Activated CD4-positive, alpha-beta T cell treated with anti-CD3 and anti-CD28 coated beads for 48 hours (primary cell): ENCODE results near the gene ARVCF.
"Not testable (repeated sequence)": the region's sequence is repeated elsewhere in the genome, so short reads cannot be mapped to it uniquely, and the experiment has no call there.

ENCODE experiments used
- DNase-seq: peaks from one replicate; pipeline ENCODE4 v3.0.0-alpha.2; 2020

ARVCF gene

GRCh38 chr22:19959043-19959586, 57.5 kb downstream of the ARVCF start:
- DNase-seq, result no peak

DNA sequence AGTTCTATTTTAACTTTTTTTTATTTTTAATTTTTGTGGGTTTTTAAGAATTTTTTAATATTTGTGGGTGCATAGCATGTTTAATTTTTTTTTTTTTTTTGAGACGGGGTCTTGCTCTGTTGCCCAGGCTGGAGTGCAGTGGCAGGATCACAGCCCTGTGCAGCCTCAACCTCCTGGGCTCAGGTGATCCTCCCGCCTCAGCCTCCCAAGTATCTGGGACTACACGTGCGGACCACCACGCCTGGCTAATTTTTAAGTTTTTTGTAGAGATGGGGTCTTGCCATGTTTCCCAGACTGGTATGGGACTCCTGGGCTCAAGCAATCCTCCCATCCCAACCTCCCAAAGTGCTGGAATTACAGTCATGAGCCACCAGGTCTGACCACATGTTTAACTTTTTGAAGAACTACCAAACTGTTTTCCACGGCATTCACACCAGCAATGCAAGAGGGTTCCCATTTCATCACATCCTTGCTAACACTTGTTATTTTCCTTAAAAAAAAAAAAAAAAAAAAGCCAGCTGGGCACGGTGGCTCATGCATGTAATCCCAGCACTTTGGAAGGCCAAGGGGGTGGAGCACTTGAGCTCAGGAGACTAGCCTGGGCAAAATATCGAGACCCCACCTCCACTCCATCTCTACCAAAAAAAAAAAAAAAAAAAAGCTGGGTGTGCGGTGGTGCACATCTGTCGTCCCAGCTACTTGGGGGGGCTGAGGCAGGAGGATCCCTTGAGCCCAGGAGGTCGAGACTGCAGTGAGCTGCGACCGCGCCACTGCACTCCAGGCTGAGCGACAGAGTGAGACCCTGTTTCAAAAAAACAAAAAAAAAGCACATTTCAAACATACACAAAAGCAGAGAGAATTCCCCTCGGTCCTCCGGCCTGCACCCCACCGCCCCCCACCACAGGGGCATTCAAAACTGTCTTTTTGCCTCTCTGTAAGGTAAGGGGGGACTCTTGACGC, 58.3 kb downstream of the ARVCF start:
- no peak for DNase-seq

DNA sequence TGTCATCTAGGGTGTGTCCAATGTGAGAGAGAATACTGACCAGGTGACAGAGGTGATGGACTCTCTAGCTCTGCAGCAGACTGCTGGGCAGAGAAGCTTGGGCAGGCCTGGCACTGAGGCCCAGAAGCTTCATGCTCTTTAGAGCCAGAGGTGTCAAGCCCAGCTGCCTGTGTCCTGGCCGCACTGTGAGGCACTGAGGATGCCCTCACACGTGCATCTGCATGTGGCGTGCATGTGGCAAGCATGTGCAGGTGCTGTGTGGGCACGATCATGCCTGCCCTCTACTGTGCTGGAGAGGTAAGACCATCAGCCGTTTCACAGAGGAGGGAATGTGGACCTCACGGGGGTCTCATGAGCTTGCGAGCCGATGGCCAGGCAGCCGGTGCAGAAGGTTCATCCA, 59.2 kb downstream of the ARVCF start:
- DNase-seq, result no peak

GRCh38 chr22:19955241-19956128, 61.1 kb downstream of the ARVCF start:
- no peak for DNase-seq

DNA sequence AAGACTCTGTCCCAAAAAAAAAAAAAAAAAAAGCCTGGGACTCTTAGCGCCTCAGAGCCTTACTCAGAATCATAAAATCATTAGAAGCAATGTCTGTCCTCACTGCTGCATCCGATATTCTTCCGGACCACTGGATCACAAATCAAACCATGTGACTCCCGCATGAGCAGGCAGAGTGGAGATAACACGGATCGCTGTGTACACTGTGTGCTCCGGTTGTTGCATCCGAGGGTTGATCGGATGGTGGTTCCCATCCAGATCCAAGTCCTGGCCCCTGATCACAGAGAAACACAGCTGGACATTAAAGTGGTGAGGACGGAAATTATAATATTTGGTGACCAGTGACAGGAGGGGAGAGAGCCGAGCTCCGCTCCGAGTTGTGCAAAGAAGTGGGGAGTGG, 65.3 kb downstream of the ARVCF start:
- DNase-seq, result no peak

- DNase-seq, result no peak
Observed at GRCh38 chr22:19948057-19948760, 68.4 kb downstream of the ARVCF start.

GRCh38 chr22:19943082-19944026, 73.3 kb downstream of the ARVCF start:
- DNase-seq, result no peak

DNA sequence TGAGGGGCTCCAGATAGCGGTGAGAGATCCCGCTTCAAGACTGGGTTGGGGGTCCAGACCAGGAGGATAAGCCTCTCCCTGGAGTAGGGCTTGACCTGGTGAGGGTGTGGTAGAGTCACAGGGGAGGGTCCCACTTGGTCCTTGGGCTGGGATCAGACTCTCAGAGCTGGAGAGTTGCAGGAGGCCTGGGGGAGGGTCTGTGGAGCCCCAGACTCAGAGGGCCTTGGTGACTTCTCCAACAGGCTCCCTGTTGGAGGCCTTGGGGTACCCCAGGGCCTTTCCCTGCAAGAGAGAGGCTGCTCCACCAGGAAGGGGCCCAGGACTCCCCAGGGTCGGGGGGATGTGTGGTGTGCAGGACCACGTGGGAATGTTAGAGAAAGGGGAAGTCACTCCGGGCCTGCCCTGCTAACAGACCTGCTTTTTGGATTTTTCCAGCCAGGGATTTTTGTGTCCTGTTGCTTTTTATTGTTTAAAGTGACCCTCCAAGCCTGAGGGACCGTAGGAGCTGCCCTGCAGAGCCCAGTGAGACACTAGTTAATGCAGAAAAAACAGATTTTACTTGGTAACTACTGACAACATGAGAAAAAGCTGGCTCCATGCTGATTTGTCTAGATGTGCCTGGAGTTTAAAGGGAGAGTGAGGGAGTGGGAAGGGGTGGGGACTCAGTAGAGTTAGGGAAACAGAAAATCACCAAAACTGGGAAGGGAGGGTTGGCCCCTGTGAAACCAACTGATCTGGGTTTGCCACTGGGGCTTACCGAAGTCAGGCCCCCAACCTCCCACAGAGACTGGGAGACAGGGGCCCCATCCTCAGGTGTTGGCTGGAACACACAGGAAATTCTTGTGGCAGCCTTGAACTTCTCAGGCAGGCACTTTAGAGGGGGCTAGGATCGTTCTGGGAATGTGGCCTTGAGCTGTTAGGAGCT, 74.2 kb downstream of the ARVCF start:
- DNase-seq, result peak; percentile 28

DNA sequence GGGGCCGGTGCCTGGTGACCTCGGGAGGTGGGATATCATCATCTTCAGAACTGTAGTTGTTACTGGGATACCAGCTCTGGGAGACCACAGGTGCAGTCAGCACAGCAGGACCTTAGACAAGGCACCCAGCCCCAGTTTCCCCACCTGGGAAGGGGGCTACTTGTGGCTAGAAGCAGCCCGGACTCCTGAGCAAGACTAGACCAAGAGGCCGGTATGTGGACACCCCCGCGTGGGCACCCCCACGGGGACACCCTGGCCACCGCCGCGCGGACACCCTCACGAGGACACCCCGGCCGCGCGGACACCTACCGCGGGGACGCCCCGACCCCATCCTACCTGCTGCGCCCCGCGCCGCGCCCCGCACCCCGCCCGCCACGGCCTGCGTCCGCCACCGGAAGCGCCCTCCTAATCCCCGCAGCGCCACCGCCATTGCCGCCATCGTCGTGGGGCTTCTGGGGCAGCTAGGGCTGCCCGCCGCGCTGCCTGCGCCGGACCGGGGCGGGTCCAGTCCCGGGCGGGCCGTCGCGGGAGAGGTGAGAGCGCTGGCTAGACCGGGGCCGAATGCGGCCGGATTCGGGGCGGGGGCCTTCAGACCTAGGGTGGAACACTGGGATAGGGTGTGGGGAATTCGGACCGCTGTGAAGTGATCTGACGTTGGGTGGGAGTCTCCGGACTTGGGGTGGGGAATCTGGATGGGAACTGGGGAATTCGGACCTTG, 75.1 kb downstream of the ARVCF start, which contains the start of the genes COMT and TXNRD2:
COMT (plus strand) TSS at position 408 of the 718 bp plus-strand sequence. CDS start 20,755 bp downstream, outside the sequence.
TXNRD2 (minus strand) TSS at position 454 of the 718 bp plus-strand sequence; CDS start at position 439, 15 bp downstream.
- DNase-seq, result peak; percentile 82

DNA sequence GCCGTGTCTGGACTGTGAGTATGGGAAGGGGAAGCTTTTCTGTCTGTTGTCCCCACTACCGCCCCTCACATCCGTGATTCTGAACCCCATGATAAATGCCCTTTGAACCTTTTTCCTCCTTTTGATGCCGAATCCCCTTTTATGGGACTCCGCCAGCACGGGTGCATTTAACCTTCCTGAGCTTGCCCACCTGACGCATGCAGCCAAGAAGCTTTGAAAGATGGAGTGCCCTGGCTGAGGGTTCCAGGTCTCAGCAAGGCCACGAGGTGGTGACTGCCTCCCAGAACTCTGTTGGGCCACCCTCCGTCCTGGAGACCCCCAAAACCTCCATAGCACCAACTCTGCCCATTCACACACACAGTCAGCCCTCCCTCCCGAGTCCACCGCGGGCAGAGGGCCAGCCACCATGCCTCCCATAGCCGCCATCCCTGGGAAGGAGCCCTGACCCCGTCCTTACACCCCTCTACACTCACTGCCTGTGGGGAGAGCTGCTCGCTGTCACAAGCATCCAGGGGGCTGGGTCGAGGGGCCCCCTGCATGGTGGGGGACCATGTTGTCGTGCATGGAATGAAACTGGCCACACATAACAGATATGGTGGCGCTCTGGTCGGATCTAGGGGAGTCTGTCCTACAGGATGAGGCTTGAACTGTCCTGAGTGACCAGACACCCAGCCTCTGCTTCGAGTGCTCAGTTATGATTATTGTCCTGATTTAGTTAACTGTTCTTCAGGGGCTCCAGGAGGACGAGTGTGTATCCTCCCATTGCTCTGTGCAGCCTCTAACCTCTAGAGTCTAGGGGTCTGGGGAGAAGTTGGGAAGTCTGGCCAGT, 75.9 kb downstream of the ARVCF start:
- no peak for DNase-seq

DNA sequence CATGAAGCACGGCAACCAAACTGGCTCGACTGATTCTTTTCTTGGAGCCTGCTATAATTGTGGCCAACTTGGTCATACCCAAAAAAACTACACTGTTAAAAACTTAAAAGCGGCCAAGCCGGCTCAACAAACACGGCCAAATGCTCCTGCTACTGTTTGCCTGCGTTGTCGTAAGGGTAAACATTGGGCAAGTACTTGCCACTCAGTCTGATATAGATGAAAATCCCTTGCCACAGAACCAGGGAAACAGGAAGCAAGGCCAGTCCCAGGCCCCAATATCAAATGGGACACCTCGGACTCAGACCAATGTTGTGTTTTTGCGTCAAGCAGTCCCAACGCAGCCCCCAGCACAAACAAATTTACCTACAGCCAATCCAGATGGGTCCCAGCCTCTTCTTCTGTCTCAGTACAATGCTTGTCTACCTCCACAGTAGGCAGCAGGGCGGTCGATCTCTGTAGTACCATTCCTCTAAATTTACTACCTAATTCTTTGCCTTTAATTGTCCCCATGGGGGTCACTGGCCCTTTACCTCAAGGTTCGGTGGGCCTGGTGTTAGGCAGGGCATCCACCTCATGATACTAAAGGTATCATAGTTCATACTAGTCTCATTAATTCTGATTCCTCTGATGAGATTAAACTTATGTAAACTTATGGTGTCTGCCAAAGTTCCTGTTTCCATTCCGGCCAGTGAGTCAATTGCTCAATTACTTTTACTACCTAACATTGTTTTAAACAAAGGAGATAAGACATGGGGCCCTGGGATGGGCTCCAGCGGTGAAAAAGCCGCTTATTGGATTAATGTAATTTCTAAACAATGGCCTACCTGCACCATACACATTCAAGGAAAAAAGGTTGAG, 78.8 kb downstream of the ARVCF start:
- no peak for DNase-seq

DNA sequence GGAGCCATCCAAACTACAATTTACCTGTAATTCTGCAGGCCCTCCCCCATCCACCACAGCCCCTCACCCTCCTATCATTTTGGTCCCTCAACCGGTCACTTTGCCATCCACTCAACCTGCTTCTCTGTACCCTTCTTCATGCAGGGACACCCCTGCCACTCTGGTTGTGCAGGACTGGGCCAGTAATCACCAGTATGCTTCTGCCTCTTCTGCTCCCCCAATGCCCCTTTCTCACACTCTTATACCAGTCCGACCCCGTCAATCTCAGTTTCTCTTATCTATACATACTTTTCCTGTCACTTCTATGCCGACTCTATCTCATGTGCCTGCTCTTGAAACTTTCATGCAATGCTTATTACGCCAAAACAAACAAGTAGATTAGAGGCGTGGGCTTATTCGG, 80.1 kb downstream of the ARVCF start:
- DNase-seq, result no peak

DNA sequence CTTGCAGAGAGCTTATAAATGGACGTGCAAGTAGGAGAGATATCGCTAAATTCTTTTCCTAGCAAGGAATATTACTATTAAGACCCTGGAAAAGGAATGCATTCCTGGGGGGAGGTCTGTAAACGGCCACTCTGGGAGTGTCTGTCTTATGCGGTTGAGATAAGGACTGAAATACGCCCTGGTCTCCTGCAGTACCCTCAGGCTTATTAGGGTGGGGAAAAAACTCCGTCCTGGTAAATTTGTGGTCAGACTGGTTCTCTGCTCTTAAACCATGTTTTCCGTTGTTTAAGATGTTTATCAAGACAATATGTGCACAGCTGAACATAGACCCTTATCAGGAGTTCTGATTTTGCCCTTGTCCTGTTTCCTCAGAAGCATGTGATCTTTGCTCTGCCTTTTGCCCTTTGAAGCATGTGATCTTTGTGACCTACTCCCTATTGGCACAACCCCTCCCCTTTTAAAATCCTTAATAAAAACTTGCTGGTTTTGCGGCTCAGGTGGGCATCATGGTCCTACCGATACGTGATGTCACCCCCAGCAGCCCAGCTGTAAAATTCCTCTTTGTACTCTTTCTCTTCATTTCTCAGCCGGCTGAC, 81.4 kb downstream of the ARVCF start:
- DNase-seq, result not testable (repeated sequence)

DNA sequence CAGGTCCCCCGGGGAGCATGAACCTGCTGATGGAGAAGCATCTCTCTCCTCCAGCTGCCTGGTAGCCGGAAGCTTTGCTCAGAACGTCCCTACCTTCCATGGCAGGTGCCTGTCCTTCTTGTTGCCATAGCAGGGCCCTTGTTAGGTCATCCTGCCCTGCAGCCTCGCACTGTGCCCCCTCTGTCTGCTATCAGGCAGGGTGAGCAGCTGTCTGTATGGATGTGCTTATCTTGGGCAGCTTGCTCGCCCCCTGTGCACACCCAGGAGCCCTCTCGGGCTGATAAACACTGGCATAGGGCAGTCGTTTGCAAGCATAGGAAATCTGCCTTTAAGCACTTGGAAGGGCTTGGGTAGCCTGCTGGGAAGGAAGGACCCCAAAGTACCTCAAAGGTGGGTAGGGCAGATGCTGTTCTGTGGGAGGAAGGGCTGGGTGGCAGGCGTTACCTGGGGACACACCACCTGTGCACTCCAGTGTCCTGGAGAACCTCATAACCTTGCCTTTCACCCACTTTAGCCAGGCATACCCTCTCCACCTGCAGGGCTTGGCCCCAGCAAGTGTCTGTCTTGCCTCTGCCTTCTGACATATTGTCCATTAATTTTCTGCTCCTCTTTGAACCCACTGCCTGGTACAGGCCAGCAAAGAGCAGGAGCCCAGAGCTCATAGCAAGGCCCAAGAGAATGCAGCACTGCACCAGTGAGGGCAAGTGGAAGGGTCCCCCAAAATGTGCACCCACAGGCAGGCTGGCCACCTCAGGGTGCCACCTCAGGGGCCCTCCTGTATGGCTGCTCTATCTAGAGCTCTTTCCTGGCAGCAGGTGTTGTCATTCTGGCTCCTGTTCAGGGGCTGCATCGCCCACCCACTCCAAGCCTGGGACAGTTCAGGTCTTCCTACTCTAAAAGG, 83.0 kb downstream of the ARVCF start:
- DNase-seq, result no peak

DNA sequence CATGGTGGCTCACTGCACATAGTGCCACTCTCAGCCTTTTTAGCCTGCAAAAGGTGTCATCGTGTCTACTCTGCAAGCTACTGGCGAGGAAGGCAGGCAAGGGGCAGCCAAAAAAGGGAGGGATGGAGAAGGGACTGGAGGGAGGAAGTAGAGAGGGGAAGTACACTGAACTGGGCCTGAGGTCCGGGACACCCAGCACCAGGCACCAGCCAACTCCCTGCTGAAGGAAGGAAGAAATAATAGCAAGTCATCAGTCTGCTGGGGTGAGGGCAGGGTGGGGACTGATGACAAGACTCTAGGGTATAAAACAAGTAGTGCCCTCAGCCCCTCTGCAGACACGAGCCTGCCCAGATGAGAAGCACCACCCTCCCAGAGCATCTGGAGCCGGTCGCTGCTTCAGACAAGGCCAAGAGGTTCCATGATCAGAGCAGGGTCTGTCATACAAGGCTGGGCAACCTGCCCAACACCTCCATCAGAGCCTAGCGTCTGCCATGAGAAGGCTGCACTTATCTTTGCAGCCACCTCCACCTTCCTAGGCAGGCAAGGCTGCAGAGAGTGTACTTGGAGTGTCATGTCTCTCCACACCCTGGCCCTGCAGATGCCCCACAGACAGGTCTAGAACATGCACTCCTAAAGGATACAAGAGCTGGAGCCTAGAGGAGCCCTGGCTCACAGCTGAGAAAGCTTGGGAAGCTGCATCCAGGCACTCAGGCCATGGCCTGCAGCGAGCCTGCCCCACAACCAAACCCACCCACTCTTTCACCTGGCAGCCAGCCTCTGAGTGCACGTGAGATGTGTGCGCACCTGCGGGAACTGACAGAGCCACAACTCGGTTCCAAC, 84.0 kb downstream of the ARVCF start:
- DNase-seq, result no peak
